HEK293T (cell line): ENCODE results near the gene NAT9.

Experiments
- CTCF ChIA-PET: fragments of 350-600 bp; formaldehyde crosslinking; extraction: SDS; loops from one replicate; lab custom pipeline; 2021; ENCODE audit warnings: antibody characterized with exemption, inconsistent platforms; lab: Yijun Ruan, JAX
- POLR2A ChIA-PET: fragments of 350-600 bp; formaldehyde crosslinking; extraction: SDS; loops from one replicate; lab custom pipeline; 2020; ENCODE audit warnings: antibody characterized with exemption, inconsistent platforms; lab: Yijun Ruan, JAX
- DNase-seq: peaks from one replicate; pipeline ENCODE4 v3.0.0; 2012; ENCODE audit warnings: mixed read lengths; ENCODE audit errors: extremely low spot score
- ARNT ChIP-seq: fragments of 450-650 bp; IDR thresholded peaks from 2 replicates; pipeline ENCODE4 v1.6.1; 2017; ENCODE audit warnings: mild to moderate bottlenecking
- BHLHE40 ChIP-seq: fragments of 450-650 bp; IDR thresholded peaks from 2 replicates; pipeline ENCODE4 v1.6.1; 2016; ENCODE audit warnings: mild to moderate bottlenecking, moderate library complexity, borderline replicate concordance
- CTBP1 ChIP-seq: fragments of 450-650 bp; IDR thresholded peaks from 2 replicates; pipeline ENCODE4 v1.6.1; 2016; ENCODE audit warnings: borderline replicate concordance
- ELF4 ChIP-seq: fragments of 450-650 bp; IDR thresholded peaks from 2 replicates; pipeline ENCODE4 v1.6.1; 2017; ENCODE audit warnings: antibody characterized with exemption
- FOXA1 ChIP-seq: fragments of 450-650 bp; IDR thresholded peaks from 2 replicates; pipeline ENCODE4 v1.6.1; 2016; ENCODE audit warnings: mild to moderate bottlenecking
- FOXK2 ChIP-seq: fragments of 450-650 bp; IDR thresholded peaks from 2 replicates; pipeline ENCODE4 v1.6.1; 2016; ENCODE audit warnings: mild to moderate bottlenecking
- FOXM1 ChIP-seq: fragments of 450-650 bp; IDR thresholded peaks from 2 replicates; pipeline ENCODE4 v1.6.1; 2017; ENCODE audit warnings: mild to moderate bottlenecking, borderline replicate concordance
- HDGF ChIP-seq: fragments of 450-650 bp; IDR thresholded peaks from 2 replicates; pipeline ENCODE4 v1.6.1; 2017; ENCODE audit warnings: antibody characterized with exemption, borderline replicate concordance
- L3MBTL2 ChIP-seq: fragments of 450-650 bp; conservative IDR thresholded peaks from 2 replicates; pipeline ENCODE4 v1.6.1; 2016; ENCODE audit warnings: mild to moderate bottlenecking
- LEF1 ChIP-seq: fragments of 450-650 bp; IDR thresholded peaks from 2 replicates; pipeline ENCODE4 v1.6.1; 2017; ENCODE audit warnings: mild to moderate bottlenecking, borderline replicate concordance
- NFRKB ChIP-seq: fragments of 450-650 bp; IDR thresholded peaks from 2 replicates; pipeline ENCODE4 v1.6.1; 2016; ENCODE audit warnings: mild to moderate bottlenecking, moderate library complexity
- SP1 ChIP-seq: fragments of 450-650 bp; IDR thresholded peaks from 2 replicates; pipeline ENCODE4 v1.6.1; 2017
- SUZ12 ChIP-seq: fragments of 450-650 bp; IDR thresholded peaks from 2 replicates; pipeline ENCODE4 v1.6.1; 2016; ENCODE audit warnings: mild to moderate bottlenecking
- TARDBP ChIP-seq: fragments of 450-650 bp; IDR thresholded peaks from 2 replicates; pipeline ENCODE4 v1.6.1; 2016
- ZNF384 ChIP-seq: fragments of 450-650 bp; IDR thresholded peaks from 2 replicates; pipeline ENCODE4 v1.6.1; 2016
- TF ChIP-seq, protein P1 (sequence below): fragments of 450-650 bp; IDR thresholded peaks from 2 replicates; pipeline ENCODE4 v1.6.1; 2016

Gene NAT9

DNA sequence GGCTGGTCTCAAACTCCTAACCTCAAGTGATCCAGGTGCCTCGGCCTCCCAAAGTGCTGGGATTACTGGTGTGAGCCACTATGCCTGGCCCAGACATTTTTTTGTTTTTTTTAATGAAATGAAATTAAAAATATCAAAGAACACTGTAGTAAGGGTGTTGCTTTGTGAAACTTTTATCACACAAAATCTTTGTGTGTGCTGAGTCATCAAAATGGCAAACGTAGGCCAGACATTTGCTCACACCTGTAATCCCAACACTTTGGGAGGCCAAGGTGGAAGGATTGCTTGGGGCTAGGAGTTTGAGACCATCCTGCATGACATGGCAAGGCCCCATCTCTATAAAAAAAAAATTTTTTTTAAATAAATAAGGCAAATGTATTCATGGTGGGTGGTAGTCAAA lies 9.7 kb downstream of the NAT9 start:
- ChIA-PET POLR2A (interaction anchor here (1.1 kb wide), 1 partner anchor 10 kb away, joined by 3 read pairs; the partner anchor contains the start of gene NAT9), CTCF (interaction anchor here (1.2 kb wide), 1 partner anchor 109 kb away, joined by 4 read pairs; no protein-coding TSS in a partner anchor)

DNA sequence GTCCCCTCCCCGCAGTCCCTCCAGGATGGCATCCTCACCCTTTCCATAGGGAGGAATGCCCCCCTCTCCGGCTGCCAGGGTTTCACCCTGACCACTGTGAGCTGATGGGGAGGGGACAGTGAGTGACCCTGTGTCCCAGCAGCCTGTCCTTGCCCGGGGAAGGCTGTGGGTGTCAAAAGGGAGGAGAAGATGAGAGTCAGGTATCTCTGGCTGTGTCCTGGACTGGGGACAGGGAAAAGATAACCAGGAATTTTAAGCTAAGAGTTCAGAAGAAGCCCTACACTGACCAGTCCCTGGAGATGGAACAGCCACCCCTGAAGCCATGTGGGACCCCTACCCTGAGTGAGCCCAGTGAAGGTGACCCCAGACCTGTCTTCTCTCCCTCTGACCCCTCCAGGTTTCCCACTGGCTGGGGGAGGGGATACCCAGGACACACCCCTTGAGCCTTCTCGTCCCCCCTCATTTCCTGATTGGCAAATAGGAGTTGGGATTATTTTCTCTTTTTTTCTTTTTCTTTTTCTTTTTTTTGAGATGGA lies 11.3 kb downstream of the NAT9 start:
- no peak for TF ChIP-seq SP1
- TF ChIP-seq HDGF, result no peak
- no peak for TF ChIP-seq ARNT
- TF ChIP-seq ZNF384, result no peak
- TF ChIP-seq LEF1, result no peak
- TF ChIP-seq SUZ12, result no peak
- TF ChIP-seq FOXK2, result no peak
- TF ChIP-seq NFRKB, result no peak
- TF ChIP-seq L3MBTL2, result no peak
- TF ChIP-seq CTBP1, result no peak
- no peak for TF ChIP-seq FOXM1
- no peak for TF ChIP-seq BHLHE40
- TF ChIP-seq, protein P1, sequence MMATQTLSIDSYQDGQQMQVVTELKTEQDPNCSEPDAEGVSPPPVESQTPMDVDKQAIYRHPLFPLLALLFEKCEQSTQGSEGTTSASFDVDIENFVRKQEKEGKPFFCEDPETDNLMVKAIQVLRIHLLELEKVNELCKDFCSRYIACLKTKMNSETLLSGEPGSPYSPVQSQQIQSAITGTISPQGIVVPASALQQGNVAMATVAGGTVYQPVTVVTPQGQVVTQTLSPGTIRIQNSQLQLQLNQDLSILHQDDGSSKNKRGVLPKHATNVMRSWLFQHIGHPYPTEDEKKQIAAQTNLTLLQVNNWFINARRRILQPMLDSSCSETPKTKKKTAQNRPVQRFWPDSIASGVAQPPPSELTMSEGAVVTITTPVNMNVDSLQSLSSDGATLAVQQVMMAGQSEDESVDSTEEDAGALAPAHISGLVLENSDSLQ, result no peak
- TF ChIP-seq FOXA1, result no peak
- no peak for TF ChIP-seq ELF4
- no peak for TF ChIP-seq TARDBP
- DNase-seq, result no peak
- POLR2A ChIA-PET, result interaction anchor here (1.0 kb wide), 1 partner anchor 12 kb away, joined by 3 read pairs; the partner anchor contains the start of gene NAT9
- CTCF ChIA-PET, result no interaction called here

More for the DNA sequence above, 9.7 kb downstream of the NAT9 start:
- TF ChIP-seq CTBP1 (no peak), BHLHE40 (no peak), SP1 (no peak), ELF4 (no peak), FOXM1 (no peak), FOXA1 (no peak), NFRKB (no peak), L3MBTL2 (no peak), ZNF384 (no peak), HDGF (no peak), FOXK2 (no peak), LEF1 (no peak), SUZ12 (no peak), ARNT (no peak), TARDBP (no peak)
- TF ChIP-seq, protein P1, result no peak
- no peak for DNase-seq

DNA sequence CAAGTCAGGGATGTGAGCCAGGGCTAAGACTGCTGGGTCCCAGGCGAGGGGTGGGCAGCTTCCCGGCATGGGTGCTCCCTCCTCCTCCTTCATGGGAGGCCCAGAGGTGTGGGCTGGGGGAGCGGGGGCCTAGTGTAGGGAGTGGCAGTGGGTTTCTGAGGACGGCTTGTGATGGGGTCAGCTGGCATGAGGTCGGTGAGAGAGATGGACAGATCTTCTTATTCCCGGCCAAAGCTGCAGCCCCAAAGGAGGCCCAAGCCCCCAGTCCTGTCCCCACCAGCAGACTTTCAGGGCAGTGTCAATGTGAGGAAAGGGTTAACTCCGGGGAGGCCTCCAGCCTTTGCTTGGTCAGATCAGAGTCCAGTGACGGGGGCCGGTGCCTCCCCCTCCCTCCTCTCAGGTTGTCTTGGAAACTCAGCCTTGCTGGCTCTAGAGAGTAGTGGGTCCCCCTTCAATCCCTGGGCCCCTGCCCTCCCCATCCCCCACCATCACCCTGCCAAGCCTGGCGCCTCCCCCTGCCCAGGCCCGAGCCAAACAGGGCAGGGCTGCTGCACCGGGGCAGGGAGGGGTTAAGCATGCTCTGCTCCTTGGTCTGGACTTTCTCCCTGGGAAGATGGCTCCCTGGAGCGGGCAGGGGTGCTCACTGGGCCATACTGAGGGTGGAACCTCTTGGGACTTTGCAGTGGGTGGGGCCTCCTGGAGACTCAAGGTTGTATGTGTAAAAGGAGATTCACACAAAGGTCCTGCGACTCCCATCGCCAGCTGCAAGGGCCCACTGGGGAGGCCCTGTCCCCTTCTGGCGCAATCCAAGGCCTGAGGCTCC lies 12.4 kb downstream of the NAT9 start:
- TF ChIP-seq BHLHE40, result no peak
- no peak for TF ChIP-seq SP1
- no peak for TF ChIP-seq HDGF
- TF ChIP-seq ZNF384, result no peak
- ChIA-PET CTCF (no interaction called here), POLR2A (no interaction called here)
- no peak for DNase-seq

DNA sequence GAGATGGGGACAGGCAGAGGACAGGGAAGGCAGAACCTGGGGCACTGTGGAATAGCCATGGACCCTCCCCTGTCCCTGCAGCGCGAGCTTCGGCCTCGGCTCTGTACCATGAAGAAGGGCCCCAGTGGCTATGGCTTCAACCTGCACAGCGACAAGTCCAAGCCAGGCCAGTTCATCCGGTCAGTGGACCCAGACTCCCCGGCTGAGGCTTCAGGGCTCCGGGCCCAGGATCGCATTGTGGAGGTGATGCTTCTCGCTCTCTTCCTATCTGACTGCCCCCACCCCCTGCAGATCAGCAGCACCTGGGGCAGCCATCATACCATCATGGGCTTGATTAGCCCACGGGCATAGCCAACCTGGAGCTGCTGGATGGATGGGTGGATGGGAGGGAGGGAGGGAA lies 14.2 kb downstream of the NAT9 start:
- no peak for DNase-seq
- CTCF ChIA-PET, result no interaction called here
- POLR2A ChIA-PET, result no interaction called here
- no peak for TF ChIP-seq TARDBP
- no peak for TF ChIP-seq SUZ12
- TF ChIP-seq ARNT, result no peak
- no peak for TF ChIP-seq NFRKB
- TF ChIP-seq L3MBTL2, result no peak
- no peak for TF ChIP-seq BHLHE40
- TF ChIP-seq FOXA1, result no peak
- TF ChIP-seq ZNF384, result no peak
- no peak for TF ChIP-seq ELF4
- TF ChIP-seq, protein P1, result no peak
- TF ChIP-seq CTBP1, result no peak
- no peak for TF ChIP-seq LEF1
- TF ChIP-seq FOXK2, result no peak
- no peak for TF ChIP-seq HDGF
- no peak for TF ChIP-seq SP1
- no peak for TF ChIP-seq FOXM1

DNA sequence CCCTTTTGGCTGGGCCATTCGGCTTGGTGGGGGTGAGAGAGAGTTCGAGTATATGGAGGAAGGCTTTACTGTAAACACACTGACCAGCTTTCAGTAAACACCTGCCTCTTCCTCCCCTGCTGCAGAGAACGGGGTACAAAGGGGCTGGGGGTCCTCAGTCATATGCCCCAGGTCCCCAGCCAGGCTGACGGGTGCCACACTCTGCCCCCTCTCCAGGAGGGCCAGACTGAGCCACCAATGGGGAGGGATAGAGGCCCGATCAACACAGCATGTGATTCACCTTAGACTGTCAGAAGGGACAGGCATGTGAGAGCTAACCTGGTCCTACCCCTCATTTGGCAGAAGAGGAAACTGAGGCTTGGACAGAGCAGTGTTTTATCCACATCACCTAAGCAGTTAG lies 14.7 kb downstream of the NAT9 start:
- CTCF ChIA-PET, result no interaction called here
- no peak for DNase-seq
- TF ChIP-seq FOXA1, result no peak
- TF ChIP-seq, protein P1, result no peak
- no peak for TF ChIP-seq SP1
- TF ChIP-seq CTBP1, result no peak
- no peak for TF ChIP-seq FOXM1
- TF ChIP-seq ELF4, result no peak
- no peak for TF ChIP-seq LEF1
- TF ChIP-seq BHLHE40, result no peak
- no peak for TF ChIP-seq TARDBP
- TF ChIP-seq FOXK2, result no peak
- no peak for TF ChIP-seq NFRKB
- no peak for TF ChIP-seq SUZ12
- TF ChIP-seq ARNT, result no peak
- no peak for TF ChIP-seq ZNF384
- no peak for TF ChIP-seq HDGF
- POLR2A ChIA-PET, result no interaction called here
